GM18502 (cell line): Measurements from ENCODE around the gene RACGAP1.
"Not testable (repeated sequence)": the region's sequence is repeated elsewhere in the genome, so short reads cannot be mapped to it uniquely, and the experiment has no call there.

Experiments
- ATAC-seq: cut with Tn5 transposase; IDR thresholded peaks from one replicate; pipeline ENCODE4 v1.9.1; 2021; ENCODE audit warnings: mild to moderate bottlenecking; ENCODE audit not compliant: unreplicated experiment, poor library complexity

The RACGAP1 gene

GRCh38 chr12:50038336-50038735, 13.0 kb upstream of the RACGAP1 start:
- ATAC-seq = no peak

GRCh38 chr12:50032854-50033581, 7.7 kb upstream of the RACGAP1 start:
- no peak for ATAC-seq

- ATAC-seq = no peak
Measured at GRCh38 chr12:50032515-50032853, 7.2 kb upstream of the RACGAP1 start.

GRCh38 chr12:50030449-50030848, 5.2 kb upstream of the RACGAP1 start:
- ATAC-seq = not testable (repeated sequence)

- no peak for ATAC-seq
Measured at GRCh38 chr12:50026691-50027090, 1.4 kb upstream of the RACGAP1 start.

GRCh38 chr12:50024805-50025186, 498 bp downstream of the RACGAP1 start:
- ATAC-seq = peak; percentile 15

GRCh38 chr12:50024227-50024626, 1.1 kb downstream of the RACGAP1 start:
- no peak for ATAC-seq

- ATAC-seq = no peak
Measured at GRCh38 chr12:50022903-50023302, 2.4 kb downstream of the RACGAP1 start.

- no peak for ATAC-seq
Measured at GRCh38 chr12:50021031-50021430, 4.3 kb downstream of the RACGAP1 start.

- ATAC-seq = no peak
Measured at GRCh38 chr12:50019524-50019923, 5.8 kb downstream of the RACGAP1 start.

- no peak for ATAC-seq
Measured at GRCh38 chr12:50018968-50019367, 6.3 kb downstream of the RACGAP1 start.

GRCh38 chr12:50018154-50018553, 7.1 kb downstream of the RACGAP1 start:
- ATAC-seq = no peak

GRCh38 chr12:50017641-50018040, 7.7 kb downstream of the RACGAP1 start:
- no peak for ATAC-seq

GRCh38 chr12:50016501-50017475, 8.5 kb downstream of the RACGAP1 start:
- ATAC-seq = no peak

GRCh38 chr12:50014342-50014741, 11.0 kb downstream of the RACGAP1 start:
- no peak for ATAC-seq

- ATAC-seq = no peak
Measured at GRCh38 chr12:50013361-50014147, 11.7 kb downstream of the RACGAP1 start.

- ATAC-seq = no peak
Measured at GRCh38 chr12:50006754-50007442, 18.4 kb downstream of the RACGAP1 start.

- ATAC-seq = no peak
Measured at GRCh38 chr12:50006280-50006679, 19.0 kb downstream of the RACGAP1 start.

- ATAC-seq = no peak
Measured at GRCh38 chr12:50005175-50005574, 20.1 kb downstream of the RACGAP1 start.

- no peak for ATAC-seq
Measured at GRCh38 chr12:50004696-50005095, 20.6 kb downstream of the RACGAP1 start.
